HG03442 (cell line): ENCODE data around the gene TRIM33.

Source experiments
- ATAC-seq: cut with Tn5 transposase; IDR thresholded peaks from one replicate; pipeline ENCODE4 v1.9.1; 2021; ENCODE audit warnings: mild to moderate bottlenecking, moderate library complexity; ENCODE audit not compliant: unreplicated experiment

TRIM33 gene

DNA sequence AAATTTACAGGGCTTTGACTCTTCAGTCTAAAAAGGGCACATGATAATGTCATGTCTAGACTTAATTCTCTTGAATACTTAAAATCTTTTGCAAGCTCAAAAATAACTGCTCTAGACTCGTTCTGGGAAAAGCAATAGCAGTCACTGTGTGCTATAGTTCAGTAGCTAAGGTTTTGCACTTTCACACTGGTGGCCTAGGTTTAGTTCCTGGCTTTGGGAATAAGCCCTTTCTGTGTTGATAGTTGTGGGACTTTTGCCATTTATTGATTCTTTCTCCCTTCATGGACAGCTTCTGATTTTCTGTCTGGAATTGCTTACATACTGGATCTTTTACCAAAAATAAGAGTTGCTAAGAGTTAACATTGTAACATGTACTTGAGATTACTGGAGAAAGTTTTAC is 151.2 kb downstream of the TRIM33 start:
- no peak for ATAC-seq

DNA sequence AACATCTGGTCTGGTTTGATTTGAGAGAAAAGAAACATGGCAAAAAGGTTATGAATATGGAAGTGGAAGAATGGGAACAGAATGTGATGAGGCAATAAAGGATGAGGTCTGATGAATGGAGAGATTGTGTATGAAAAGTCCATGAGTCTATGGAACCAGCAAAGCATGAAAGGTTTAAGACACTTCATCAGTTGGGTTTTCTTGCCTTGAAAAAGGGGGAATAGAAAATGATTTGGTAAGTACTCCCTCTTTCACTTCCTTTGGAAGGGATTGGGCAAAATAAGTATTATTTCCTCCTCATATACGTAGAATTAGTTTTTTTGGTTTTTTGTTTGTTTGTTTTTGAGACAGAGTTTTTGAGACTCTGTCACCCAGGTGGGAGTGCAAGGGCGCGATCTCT is 155.8 kb downstream of the TRIM33 start:
- ATAC-seq, result no peak

DNA sequence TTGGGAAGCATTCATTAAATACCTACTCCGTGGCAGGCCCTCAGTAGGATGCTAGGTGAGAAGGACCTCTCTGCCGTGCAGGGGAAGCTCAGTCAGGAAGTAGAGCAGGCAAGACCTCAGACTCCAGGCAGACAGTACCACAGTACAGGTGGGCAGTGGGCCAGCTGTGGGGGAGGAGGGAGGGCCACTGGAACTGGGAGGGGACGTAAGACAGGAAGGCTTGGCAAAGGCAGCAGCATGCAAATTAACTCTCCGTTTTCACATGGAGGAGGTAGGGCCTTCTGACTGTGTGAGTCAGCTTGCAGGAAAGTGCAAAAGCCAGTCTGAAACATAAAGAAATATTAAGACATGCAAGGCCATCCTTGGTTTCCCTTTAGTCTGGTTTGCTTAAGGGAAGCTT is 157.7 kb downstream of the TRIM33 start:
- no peak for ATAC-seq

DNA sequence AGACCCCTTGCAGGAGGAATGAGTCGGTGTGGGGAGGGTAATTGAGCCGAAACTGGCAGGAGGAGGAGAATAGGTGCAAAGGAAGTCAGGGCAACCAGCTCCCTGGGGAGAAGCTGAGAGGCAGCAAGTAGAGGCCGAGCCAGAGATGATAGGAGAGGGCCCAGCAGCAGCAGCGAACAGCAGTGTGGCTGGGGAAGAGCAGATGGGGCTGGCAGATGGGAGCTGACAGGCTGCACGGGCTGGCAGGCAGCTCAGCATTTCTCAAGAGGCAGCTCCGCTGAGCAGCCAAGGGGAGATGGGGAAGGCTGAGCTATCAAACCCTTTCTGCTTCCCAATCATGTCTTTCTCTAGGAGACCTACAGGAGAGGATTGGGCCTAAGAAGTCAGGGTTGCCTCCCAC is 158.2 kb downstream of the TRIM33 start:
- no peak for ATAC-seq

DNA sequence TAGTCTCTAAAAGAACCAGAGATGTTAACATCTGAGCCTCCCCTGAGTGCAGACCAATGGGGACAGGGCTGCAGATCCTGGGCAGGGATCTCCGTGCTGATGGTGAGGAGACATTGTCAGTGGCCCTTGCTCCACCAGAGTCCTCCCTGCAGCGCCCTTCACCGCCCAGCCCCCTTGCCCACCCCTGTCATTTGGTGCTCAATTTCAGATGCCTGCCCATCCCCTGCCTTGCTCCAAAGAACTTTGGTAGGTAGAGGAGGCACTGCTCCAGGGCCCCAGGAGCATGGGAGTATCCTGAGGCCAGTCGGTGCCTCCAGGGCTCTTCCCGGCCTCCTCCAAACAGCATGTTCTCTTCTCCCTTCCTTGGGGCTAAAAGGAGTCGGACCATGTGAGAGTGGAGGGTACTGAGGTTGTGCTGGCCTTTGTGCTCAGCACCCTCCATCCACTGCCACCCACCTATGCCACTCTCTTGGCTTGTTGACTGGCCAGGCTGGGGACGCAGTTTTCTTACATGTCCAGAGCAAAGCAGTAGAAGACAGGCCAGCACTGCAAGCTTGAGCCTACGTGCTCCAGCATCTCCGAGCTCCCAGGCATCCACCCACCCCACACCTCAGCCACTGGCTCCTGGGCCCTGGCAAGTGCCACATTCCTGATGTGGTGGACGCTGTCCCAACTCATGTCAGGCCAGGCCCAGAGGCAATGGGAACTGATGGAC is 160.1 kb downstream of the TRIM33 start:
- ATAC-seq, result no peak

DNA sequence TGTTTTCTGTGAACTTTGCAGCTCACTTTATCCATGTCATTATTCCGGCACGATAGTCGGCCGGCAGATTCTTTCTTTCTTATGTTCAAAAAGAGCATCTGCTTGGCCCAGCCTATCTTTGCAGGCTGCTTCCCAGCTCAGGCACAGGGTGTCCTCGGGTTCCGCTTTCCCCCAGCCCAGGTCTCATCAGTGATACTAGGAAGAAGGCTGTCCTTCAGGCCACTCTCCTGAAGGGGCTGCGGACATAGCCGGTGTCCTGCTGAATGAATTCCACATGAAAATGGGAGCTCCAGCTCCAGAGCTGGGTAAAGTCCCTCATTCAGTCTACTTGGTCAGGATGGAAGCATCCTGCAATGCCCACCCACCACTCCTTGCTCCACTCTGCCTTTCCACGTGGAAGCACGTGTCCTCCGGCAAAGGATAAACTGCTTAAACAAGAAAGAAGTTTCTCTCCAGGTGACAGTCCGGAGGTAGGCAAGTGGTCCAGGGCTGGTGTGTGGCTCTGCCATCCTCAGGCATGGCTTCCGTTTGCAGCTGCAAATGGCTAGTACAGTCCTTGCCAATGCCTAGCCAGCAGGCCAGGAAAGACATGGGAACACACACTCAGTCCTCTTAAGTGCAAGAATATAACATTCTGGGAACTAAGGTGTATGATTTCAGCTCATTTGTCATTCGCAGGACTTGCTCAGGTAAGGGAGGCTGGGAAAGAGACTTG is 161.0 kb downstream of the TRIM33 start:
- ATAC-seq, result no peak

DNA sequence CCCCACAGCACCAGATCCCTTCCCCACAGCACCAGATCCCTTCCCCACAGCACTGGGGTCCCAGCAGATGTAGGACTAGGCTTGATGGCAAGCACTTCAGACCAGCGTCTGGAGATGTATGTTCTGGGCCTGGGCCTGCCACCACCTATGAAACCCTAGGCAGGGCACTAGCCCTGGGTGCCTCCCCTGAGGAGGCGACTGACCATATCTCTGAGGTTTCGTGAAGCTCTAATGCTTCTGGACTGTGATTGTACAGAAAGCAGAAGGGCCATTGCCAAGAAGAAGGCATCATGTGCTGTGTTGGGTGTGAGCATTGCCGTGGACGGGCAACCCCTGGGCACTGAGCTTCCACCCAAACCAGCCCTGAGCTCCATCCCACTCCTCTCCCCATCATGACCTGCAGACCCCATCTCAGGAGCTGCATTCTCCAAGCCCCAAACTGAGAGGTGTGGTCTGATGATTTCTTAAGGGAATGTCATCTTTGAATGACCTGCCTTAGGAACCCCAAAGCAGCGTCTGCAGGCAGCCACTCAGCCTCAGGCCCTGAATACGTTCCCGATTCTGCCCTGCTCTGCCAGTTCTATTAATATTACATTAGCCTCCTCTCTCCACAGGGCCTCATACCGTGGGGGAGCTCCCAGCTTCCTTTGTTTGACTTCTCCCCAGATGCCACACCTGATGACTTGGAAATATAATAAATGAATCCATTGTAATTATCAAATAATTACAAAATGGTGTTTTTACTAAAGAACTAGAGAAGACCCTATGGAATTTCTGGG is 163.4 kb downstream of the TRIM33 start:
- ATAC-seq, result no peak

DNA sequence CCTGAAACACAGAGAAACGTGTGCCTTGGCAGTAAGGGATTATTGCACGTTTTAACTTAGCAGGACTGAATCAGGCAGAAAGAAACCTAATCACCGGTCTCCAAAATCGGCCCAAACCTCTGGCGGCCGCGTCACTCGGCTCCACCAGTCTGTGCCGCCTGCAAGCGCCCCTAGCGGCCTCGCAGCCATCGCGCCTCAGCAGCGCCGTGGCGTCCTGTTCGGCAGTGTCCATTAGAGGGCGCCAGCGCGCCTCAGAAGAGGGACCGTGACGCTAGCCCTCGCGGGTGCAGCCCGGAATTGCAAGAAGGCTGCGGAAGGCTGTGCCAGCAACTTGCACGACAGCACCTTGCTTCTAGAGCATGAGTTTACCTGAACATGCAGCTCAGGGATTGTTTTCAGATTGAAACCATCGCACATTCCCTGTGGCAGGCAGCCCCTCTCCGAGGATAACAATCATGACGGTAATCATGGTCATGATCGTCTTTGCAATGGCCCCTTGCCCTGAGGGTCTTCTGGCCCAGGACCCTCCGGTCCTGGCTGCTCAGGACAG is 164.4 kb downstream of the TRIM33 start:
- ATAC-seq, result peak; percentile 99

DNA sequence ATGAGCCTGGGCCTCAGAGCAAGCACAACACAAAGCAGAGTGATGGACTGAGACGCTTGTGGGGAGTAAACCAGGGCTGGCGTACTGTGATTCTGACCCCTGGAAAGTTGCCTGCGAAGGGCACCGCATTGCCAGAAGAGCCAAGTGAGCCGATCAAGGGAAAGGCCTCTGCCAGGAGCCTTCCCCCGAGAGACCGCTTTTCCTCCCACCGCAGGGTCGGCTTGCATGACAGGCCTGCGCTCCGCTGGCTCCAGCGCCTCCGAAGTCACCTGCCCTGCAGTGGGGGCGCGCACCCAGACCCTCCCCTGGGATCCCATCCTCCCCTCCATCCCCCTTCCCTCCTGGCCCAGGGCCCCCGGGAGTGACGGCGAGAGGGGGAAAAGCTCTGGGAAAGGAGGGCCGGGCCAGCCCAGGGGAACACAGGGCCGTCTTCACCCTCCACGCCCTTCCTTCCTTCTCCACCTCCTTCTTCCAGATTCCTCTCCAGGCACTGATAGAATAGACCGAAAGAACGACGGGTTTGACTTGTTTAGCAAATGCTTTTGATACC is 165.0 kb downstream of the TRIM33 start:
- peak; percentile 12 for ATAC-seq

DNA sequence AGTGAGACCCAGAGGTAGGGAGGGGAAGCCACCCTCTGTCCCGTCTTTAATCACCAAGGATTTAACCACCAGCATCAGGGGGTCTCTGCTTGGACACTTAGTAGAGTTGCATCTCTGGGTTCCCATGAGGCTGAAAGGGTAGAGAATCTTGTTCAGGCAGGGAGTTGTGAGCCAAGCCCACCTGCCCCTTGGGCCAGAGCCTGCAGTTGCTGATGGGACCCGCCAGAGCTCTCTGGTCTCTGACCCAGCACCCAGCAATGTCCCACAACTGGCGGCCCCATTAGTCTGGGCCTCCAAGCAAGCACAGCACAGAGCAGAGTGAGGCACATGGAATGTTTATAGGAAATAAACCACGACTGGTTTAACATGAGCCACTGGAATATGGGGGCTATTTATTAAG is 166.3 kb downstream of the TRIM33 start:
- ATAC-seq, result no peak
